GM10266 (cell line): Measurements from ENCODE around the gene MMAB.

Source experiments
- DNase-seq: peaks from one replicate; pipeline ENCODE4 v3.0.0; 2012; ENCODE audit errors: extremely low spot score
- CTCF ChIP-seq: IDR thresholded peaks from 2 replicates; pipeline ENCODE4 v1.5.1; 2012; ENCODE audit warnings: mild to moderate bottlenecking, low read depth; ENCODE audit not compliant: control insufficient read depth, insufficient read depth; ENCODE audit errors: missing control alignments

MMAB gene

GRCh38 chr12:109601557-109601956 is 28.3 kb upstream of the MMAB start:
- no peak for TF ChIP-seq CTCF
- no peak for DNase-seq

GRCh38 chr12:109600995-109601394 is 27.7 kb upstream of the MMAB start:
- no peak for TF ChIP-seq CTCF

GRCh38 chr12:109600481-109600880 is 27.2 kb upstream of the MMAB start:
- DNase-seq, result no peak
- TF ChIP-seq CTCF, result no peak

More at GRCh38 chr12:109600995-109601394, 27.7 kb upstream of the MMAB start:
- DNase-seq, result no peak

GRCh38 chr12:109599087-109599486 is 25.8 kb upstream of the MMAB start:
- DNase-seq, result no peak
- TF ChIP-seq CTCF, result no peak

- no peak for DNase-seq
- no peak for TF ChIP-seq CTCF
These were observed 25.1 kb upstream of the MMAB start for GRCh38 chr12:109598428-109598854.

- DNase-seq, result peak; percentile 84
- TF ChIP-seq CTCF, result peak; percentile 88
These were observed 24.6 kb upstream of the MMAB start for GRCh38 chr12:109597795-109598427.

GRCh38 chr12:109597414-109597794 is 24.1 kb upstream of the MMAB start:
- no peak for DNase-seq
- no peak for TF ChIP-seq CTCF
